HepG2 (cell line): ENCODE measurements around the gene NECAB2. TPM values are rescaled to one million over a fixed set of nuclear protein-coding genes. Genes with fewer than 3 reads are reported as not detected.

Experiments used
- ATAC-seq: fragments of 200-7000 bp; cut with Tn5 transposase; 3 replicates; pipeline ENCODE4 v1.9.1; 2020; ENCODE audit warnings: mild to moderate bottlenecking, moderate library complexity
- BruUV-seq: library from RNA; stranded (reverse); fragments of 400-500 nt; replicated peaks from 2 replicates; lab custom pipeline; 2021; lab: Mats Ljungman, UMichigan
- CTCF ChIA-PET: fragments of 300-600 bp; formaldehyde crosslinking; extraction: SDS; loops from one replicate; lab custom pipeline; 2021; ENCODE audit warnings: low total read pairs, inconsistent platforms, low intra/inter-chr PET ratio; lab: Yijun Ruan, JAX
- POLR2A ChIA-PET: fragments of 350-600 bp; sonication (Branson Sonifier 250); formaldehyde crosslinking; loops from one replicate; lab custom pipeline; 2020; ENCODE audit warnings: antibody characterized with exemption, inconsistent platforms; lab: Yijun Ruan, JAX
- DNase-seq: peaks from one replicate; pipeline ENCODE4 v3.0.0-alpha.2; 2015; ENCODE audit warnings: low spot score
- FAIRE-seq: peaks from 3 replicates; lab custom pipeline; 2011; peaks lifted over from hg19 to GRCh38; lab: Jason Lieb, UNC
- H2AFZ ChIP-seq: one replicate; pipeline ENCODE4 v1.6.1; 2011; ENCODE audit warnings: low read length, inconsistent platforms
- H3K27ac ChIP-seq: fragments of 300-600 bp; 3 replicates; pipeline ENCODE4 v1.8.0; 2011; ENCODE audit warnings: mixed run types, mild to moderate bottlenecking, mixed read lengths, low read length, inconsistent platforms; ENCODE audit not compliant: insufficient read depth; ENCODE audit errors: extremely low read length
- H3K27me3 ChIP-seq, 2 experiments: fragments of 200-600 bp in 1 of 2; 2 replicates in 1 of 2; 3 replicates in 1 of 2; pipeline versions ENCODE4 v1.6.0 to v1.8.0; 2011; ENCODE audit warnings: low read length in 2 of 2, mild to moderate bottlenecking in 2 of 2, moderate library complexity in 2 of 2, inconsistent platforms in 1 of 2; ENCODE audit not compliant: insufficient read depth in 2 of 2, control insufficient read depth in 1 of 2
- H3K36me3 ChIP-seq, 2 experiments: fragments of 200-600 bp in 1 of 2; replicated peaks in 1 of 2; 2 replicates in 1 of 2; 3 replicates in 1 of 2; pipeline versions ENCODE4 v1.5.1 to v1.8.0; 2011; ENCODE audit warnings: low read length in 2 of 2, inconsistent platforms in 1 of 2; ENCODE audit not compliant: insufficient read depth in 2 of 2, control insufficient read depth in 1 of 2
- H3K4me1 ChIP-seq: 2 replicates; pipeline ENCODE4 v1.5.1; 2012; ENCODE audit warnings: low read length, inconsistent platforms; ENCODE audit not compliant: insufficient read depth
- H3K4me2 ChIP-seq: 2 replicates; pipeline ENCODE4 v1.6.0; 2011; ENCODE audit warnings: low read depth, low read length, inconsistent platforms
- H3K4me3 ChIP-seq, 3 experiments: fragments of 200-600 bp in 1 of 3; sonication (generic), shearing (Covaris generic) in 1 of 3; replicated peaks in 1 of 3; 2 replicates each; pipeline ENCODE4 v1.5.1; 2011 to 2016; ENCODE audit warnings: low read length in 3 of 3, inconsistent platforms in 2 of 3, low read depth in 2 of 3, mild to moderate bottlenecking in 2 of 3, control low read depth in 1 of 3, mixed read lengths in 1 of 3; ENCODE audit not compliant: insufficient read depth in 1 of 3
- H3K79me2 ChIP-seq: one replicate; pipeline ENCODE4 v1.6.1; 2011; ENCODE audit warnings: low read length, inconsistent platforms; ENCODE audit not compliant: insufficient read depth
- H3K9ac ChIP-seq: 2 replicates; pipeline ENCODE4 v1.6.0; 2011; ENCODE audit warnings: mild to moderate bottlenecking, low read depth, low read length, inconsistent platforms; ENCODE audit not compliant: insufficient read depth
- H3K9me3 ChIP-seq: 2 replicates; pipeline ENCODE4 v1.5.1; 2012; ENCODE audit warnings: mild to moderate bottlenecking, low read length
- H4K20me1 ChIP-seq: 2 replicates; pipeline ENCODE4 v1.6.0; 2011; ENCODE audit warnings: inconsistent platforms, mild to moderate bottlenecking, low read length, moderate library complexity; ENCODE audit not compliant: insufficient read depth
- BCL6 ChIP-seq: IDR thresholded peaks from 2 replicates; pipeline ENCODE4 v1.6.1; 2016; ENCODE audit warnings: missing genetic modification reagents, missing compliant biosample characterization
- ELF1 ChIP-seq: sonication (generic); formaldehyde crosslinking; IDR thresholded peaks from 2 replicates; pipeline ENCODE4 v1.4.0; 2020; ENCODE audit warnings: missing genetic modification reagents
- GZF1 ChIP-seq: sonication (generic); formaldehyde crosslinking; IDR thresholded peaks from 2 replicates; pipeline ENCODE4 v1.5.1; 2020; ENCODE audit warnings: mild to moderate bottlenecking, missing genetic modification reagents
- PRDM10 ChIP-seq: sonication (generic); formaldehyde crosslinking; IDR thresholded peaks from 2 replicates; pipeline ENCODE4 v1.4.0; 2020; ENCODE audit warnings: low read depth, missing genetic modification reagents
- RCOR2 ChIP-seq: IDR thresholded peaks from 2 replicates; pipeline ENCODE4 v1.6.1; 2016; ENCODE audit warnings: missing biosample characterization, missing genetic modification reagents
- SMAD3 ChIP-seq: sonication (generic); formaldehyde crosslinking; IDR thresholded peaks from 2 replicates; pipeline ENCODE4 v1.4.0; 2020; ENCODE audit warnings: missing genetic modification reagents
- ZBTB1 ChIP-seq: sonication (generic); formaldehyde crosslinking; IDR thresholded peaks from 2 replicates; pipeline ENCODE4 v1.4.0; 2020; ENCODE audit warnings: missing genetic modification reagents, borderline replicate concordance
- ZBTB20 ChIP-seq: sonication (generic); formaldehyde crosslinking; IDR thresholded peaks from 2 replicates; pipeline ENCODE4 v1.8.1; 2023; ENCODE audit warnings: missing genetic modification reagents, low read depth, mild to moderate bottlenecking, borderline replicate concordance
- ZFP36L2 ChIP-seq: sonication (generic); formaldehyde crosslinking; IDR thresholded peaks from 2 replicates; pipeline ENCODE4 v1.4.0; 2020; ENCODE audit warnings: missing genetic modification reagents
- ZGPAT ChIP-seq: IDR thresholded peaks from 2 replicates; pipeline ENCODE4 v1.6.1; 2016; ENCODE audit warnings: mild to moderate bottlenecking
- ZNF382 ChIP-seq: sonication (generic); formaldehyde crosslinking; IDR thresholded peaks from 2 replicates; pipeline ENCODE4 v1.5.0; 2020; ENCODE audit warnings: missing genetic modification reagents, mild to moderate bottlenecking, borderline replicate concordance
- ZNF44 ChIP-seq: sonication (generic); formaldehyde crosslinking; IDR thresholded peaks from 2 replicates; pipeline ENCODE4 v1.5.1; 2020; ENCODE audit warnings: mild to moderate bottlenecking, missing genetic modification reagents
- ZNF569 ChIP-seq: sonication (generic); formaldehyde crosslinking; IDR thresholded peaks from 2 replicates; pipeline ENCODE4 v1.5.0; 2020; ENCODE audit warnings: mild to moderate bottlenecking, missing genetic modification reagents, moderate library complexity, borderline replicate concordance
- ZNF816 ChIP-seq: sonication (generic); formaldehyde crosslinking; IDR thresholded peaks from 2 replicates; pipeline ENCODE4 v1.8.0; 2022; ENCODE audit warnings: missing genetic modification reagents, mild to moderate bottlenecking, borderline replicate concordance
- ZSCAN9 ChIP-seq: IDR thresholded peaks from 2 replicates; pipeline ENCODE4 v1.6.1; 2016; ENCODE audit warnings: borderline replicate concordance
- WGBS: methylation state at CpG from one replicate; pipeline ENCODE4 v1.1.6; 2017; ENCODE audit warnings: low lambda C conversion rate; 5-methylcytosine and 5-hydroxymethylcytosine counted together
- in situ Hi-C: cut with HindIII; loops from 2 replicates; pipeline ENCODE4 v1.10.0; 2017; ENCODE audit warnings: low pct_unique_long_range_greater_than_20kb; ENCODE audit not compliant: extremely low pct_ligation_motif_present
- intact Hi-C: fragments of 100-400 bp; cut with micrococcal nuclease; formaldehyde crosslinking; loops from one replicate; pipeline ENCODE4 v1.10.0; 2022; ENCODE audit not compliant: unreplicated experiment
- polyA plus RNA-seq, 8 experiments: library from polyadenylated mRNA; depleted of rRNA in 3 of 8; stranded (reverse) in 7 of 8; unstranded in 1 of 8; fragments of >200 nt; fragmentation: Illumina TruSeq in 4 of 8; extraction: Trizol in 4 of 8; gene quantifications; 2 replicates each; pipeline versions ENCODE4 v1.2.1 to v1.2.3, GENCODE V29; 2011 to 2016; ENCODE audit warnings: low read depth in 4 of 8, missing spikeins in 1 of 8, mixed read lengths in 1 of 8; ENCODE audit not compliant: insufficient read depth in 1 of 8
- total RNA-seq, 5 experiments: library from RNA; depleted of rRNA; stranded (reverse); fragments of >200 nt; fragmentation: Illumina TruSeq; extraction: Trizol; gene quantifications; 2 replicates each; pipeline ENCODE4 v1.2.3, GENCODE V29; 2016; ENCODE audit warnings: low read depth in 1 of 5
- TF ChIP-seq, protein P1 (sequence below): sonication (generic); formaldehyde crosslinking; IDR thresholded peaks from 2 replicates; pipeline ENCODE4 v1.8.1; 2023; ENCODE audit warnings: mild to moderate bottlenecking, missing genetic modification reagents
- TF ChIP-seq, protein P2 (sequence below): IDR thresholded peaks from 2 replicates; pipeline ENCODE4 v1.6.1; 2016

The NECAB2 gene
- total and polyA plus RNA-seq, 2 of the 13 experiments (the other 11 are each of a cell fraction or from before 2014, with no cell fraction given) = 0.21 to 0.49 TPM

DNA sequence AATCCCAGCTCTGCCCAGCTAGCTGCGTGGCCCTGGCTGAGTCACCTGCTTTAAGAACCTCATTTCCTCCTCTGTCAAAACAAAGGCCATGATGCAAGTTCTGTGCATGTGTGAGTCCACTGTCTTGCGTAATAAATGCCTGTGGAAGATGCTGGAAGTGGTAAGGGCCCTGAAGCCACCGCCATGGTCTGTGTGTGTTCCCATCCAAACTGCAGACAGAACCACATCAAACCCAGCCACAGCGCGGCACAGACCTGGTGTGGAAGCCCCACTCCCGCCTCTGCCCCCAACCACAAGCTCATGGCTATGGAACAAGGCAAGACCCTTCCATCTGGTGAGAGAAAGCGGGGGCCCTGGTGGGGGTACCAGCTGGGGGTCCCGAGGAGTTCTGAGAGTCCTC is 26.0 kb downstream of the NECAB2 start (continued):
- TF ChIP-seq RCOR2 (CRISPR knock-in tag) = peak; percentile 38; the same call in 1 of the 2 replicates
- no peak for TF ChIP-seq ZNF569
- no peak for TF ChIP-seq ELF1 (CRISPR knock-in tag)
- no peak for TF ChIP-seq ZNF44 (CRISPR knock-in tag)

DNA sequence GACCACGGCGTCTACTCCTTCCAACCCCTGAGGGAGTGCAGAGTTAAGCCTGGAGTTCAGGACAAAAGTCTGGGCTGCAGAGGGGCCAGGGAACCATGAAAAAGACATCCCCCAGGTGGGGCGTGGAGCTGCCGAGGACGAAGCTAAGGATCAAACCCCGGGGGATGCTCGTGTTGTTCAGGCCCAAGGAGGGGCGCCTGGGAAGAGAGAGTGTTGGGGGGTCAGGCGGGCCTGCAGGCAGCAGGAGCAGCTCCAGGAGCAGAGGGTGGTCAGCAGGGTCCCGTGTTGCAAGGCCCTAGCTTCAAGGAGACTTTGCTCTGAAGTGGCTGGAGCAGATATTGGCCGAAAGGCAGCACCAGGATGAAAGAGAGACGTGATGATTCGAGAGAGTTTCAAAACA is 26.7 kb downstream of the NECAB2 start:
- H3K9ac ChIP-seq = no peak overlapping the region
- H3K4me3 ChIP-seq = no peak overlapping the region
- no peaks in the 10 kb centered on the region for H3K36me3 ChIP-seq
- ChIA-PET POLR2A (interaction anchor here (3.6 kb wide), 1 partner anchor 20 kb away, joined by 11 read pairs; no protein-coding TSS in a partner anchor), CTCF (no interaction called here)
- BruUV-seq = no TSS peak
- WGBS = 28% methylated on average over 13 of the region's 13 CpGs
- peaks cover 4 to 19% of the 10 kb centered on the region in 2 experiments; a peak in 3 of 5 replicates for H3K27me3 ChIP-seq
- peaks cover 25% of the 10 kb centered on the region for H3K4me1 ChIP-seq
- H3K9me3 ChIP-seq = no peaks in the 10 kb centered on the region
- DNase-seq (no peak), ATAC-seq (no peak), FAIRE-seq (no peak)
- no peaks in the 10 kb centered on the region for H3K79me2 ChIP-seq
- in situ Hi-C loops = no loop called here
- no peak overlapping the region for H2AFZ ChIP-seq
- H3K4me2 ChIP-seq = no peak overlapping the region
- no peaks in the 10 kb centered on the region for H4K20me1 ChIP-seq
- H3K27ac ChIP-seq = no peak overlapping the region
- intact Hi-C loops = no loop called here
- TF ChIP-seq PRDM10 (CRISPR knock-in tag) (no peak), GZF1 (CRISPR knock-in tag) (no peak), ZFP36L2 (CRISPR knock-in tag) (no peak), BCL6 (CRISPR knock-in tag) (no peak), ZBTB1 (no peak), ZSCAN9 (no peak), ZBTB20 (CRISPR knock-in tag) (no peak), ZNF382 (CRISPR knock-in tag) (no peak), SMAD3 (CRISPR knock-in tag) (no peak), ZGPAT (CRISPR knock-in tag) (no peak), ZNF816 (CRISPR knock-in tag) (no peak)
- TF ChIP-seq, protein P1, sequence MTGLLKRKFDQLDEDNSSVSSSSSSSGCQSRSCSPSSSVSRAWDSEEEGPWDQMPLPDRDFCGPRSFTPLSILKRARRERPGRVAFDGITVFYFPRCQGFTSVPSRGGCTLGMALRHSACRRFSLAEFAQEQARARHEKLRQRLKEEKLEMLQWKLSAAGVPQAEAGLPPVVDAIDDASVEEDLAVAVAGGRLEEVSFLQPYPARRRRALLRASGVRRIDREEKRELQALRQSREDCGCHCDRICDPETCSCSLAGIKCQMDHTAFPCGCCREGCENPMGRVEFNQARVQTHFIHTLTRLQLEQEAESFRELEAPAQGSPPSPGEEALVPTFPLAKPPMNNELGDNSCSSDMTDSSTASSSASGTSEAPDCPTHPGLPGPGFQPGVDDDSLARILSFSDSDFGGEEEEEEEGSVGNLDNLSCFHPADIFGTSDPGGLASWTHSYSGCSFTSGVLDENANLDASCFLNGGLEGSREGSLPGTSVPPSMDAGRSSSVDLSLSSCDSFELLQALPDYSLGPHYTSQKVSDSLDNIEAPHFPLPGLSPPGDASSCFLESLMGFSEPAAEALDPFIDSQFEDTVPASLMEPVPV (CRISPR knock-in tag) = no peak
- TF ChIP-seq, protein P2, sequence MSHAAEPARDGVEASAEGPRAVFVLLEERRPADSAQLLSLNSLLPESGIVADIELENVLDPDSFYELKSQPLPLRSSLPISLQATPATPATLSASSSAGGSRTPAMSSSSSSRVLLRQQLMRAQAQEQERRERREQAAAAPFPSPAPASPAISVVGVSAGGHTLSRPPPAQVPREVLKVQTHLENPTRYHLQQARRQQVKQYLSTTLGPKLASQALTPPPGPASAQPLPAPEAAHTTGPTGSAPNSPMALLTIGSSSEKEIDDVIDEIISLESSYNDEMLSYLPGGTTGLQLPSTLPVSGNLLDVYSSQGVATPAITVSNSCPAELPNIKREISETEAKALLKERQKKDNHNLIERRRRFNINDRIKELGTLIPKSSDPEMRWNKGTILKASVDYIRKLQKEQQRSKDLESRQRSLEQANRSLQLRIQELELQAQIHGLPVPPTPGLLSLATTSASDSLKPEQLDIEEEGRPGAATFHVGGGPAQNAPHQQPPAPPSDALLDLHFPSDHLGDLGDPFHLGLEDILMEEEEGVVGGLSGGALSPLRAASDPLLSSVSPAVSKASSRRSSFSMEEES = no peak
